ENCODE measurements around the gene PROM1. TPM values are rescaled to one million over a fixed set of nuclear protein-coding genes. Genes with fewer than 3 reads are reported as not detected.

Gene PROM1
- polyA plus RNA-seq, 2 of the 4 experiments (the other 2 are of a cell fraction), result 0.03 to 0.14 TPM

GRCh38 chr4:15945516-15945915 is 138.3 kb downstream of the PROM1 start:
- Histone ChIP-seq H3K4me2 (no peak overlapping the region), H3K4me1 (no peaks in the 10 kb centered on the region), H3K27ac (no peak overlapping the region), H3K9me3 (no peaks in the 10 kb centered on the region), H3K4me3 (no peak overlapping the region)
- TF ChIP-seq POLR2A (IDR thresholded peaks at IDR 0.05; ENCODE audit: low read length), result no peak
- no peak for TF ChIP-seq KDM1A (IDR thresholded peaks at IDR 0.05; ENCODE audit: low read depth)
- TF ChIP-seq MAFK (IDR thresholded peaks at IDR 0.05; ENCODE audit: partially characterized antibody), result no peak
- TF ChIP-seq FOSL2 (IDR thresholded peaks at IDR 0.05), result no peak
- no peak for TF ChIP-seq FOSL2 (CRISPR knock-in tag; IDR thresholded peaks at IDR 0.05)
- no peak for TF ChIP-seq BCL3 (IDR thresholded peaks at IDR 0.05)
- WGBS (ENCODE audit: missing lambda C conversion rate), result 70% methylated on average over 1 of the region's 1 CpG
- DNase-seq (ENCODE audit: low read depth in 1 of 2, low spot score in 1 of 2) (no peak), ATAC-seq (no peak), FAIRE-seq (no peak)
- ChIA-PET POLR2A (no interaction called here), CTCF (interaction anchor here (1.8 to 3.0 kb wide), 2 partner anchors 11 to 66 kb away, joined by 4 to 14 read pairs; no protein-coding TSS in a partner anchor)

- ATAC-seq, result no peak
- no peaks in the 10 kb centered on the region for H3K9me3 ChIP-seq
- 59% methylated on average over 2 of the region's 2 CpGs for WGBS (ENCODE audit: missing lambda C conversion rate)
- no peak overlapping the region for H3K4me3 ChIP-seq
- no peak for TF ChIP-seq GATA3 (IDR thresholded peaks at IDR 0.05; ENCODE audit: borderline replicate concordance)
- no peak for TF ChIP-seq BCL3 (IDR thresholded peaks at IDR 0.05)
- no peak for TF ChIP-seq USF2 (IDR thresholded peaks at IDR 0.05)
- no peak for TF ChIP-seq HOXB5 (CRISPR knock-in tag; IDR thresholded peaks at IDR 0.05)
- TF ChIP-seq FOXS1 (CRISPR knock-in tag; IDR thresholded peaks at IDR 0.05), result no peak
- TF ChIP-seq SMC3 (IDR thresholded peaks at IDR 0.05), result no peak
- TF ChIP-seq BHLHE40 (IDR thresholded peaks at IDR 0.05; ENCODE audit: low read depth, low read length), result no peak
- no peak for TF ChIP-seq ATOH8 (CRISPR knock-in tag; IDR thresholded peaks at IDR 0.05; ENCODE audit: low read depth)
- no peak for TF ChIP-seq KDM1A (IDR thresholded peaks at IDR 0.05; ENCODE audit: low read depth)
- no peak for TF ChIP-seq POLR2AphosphoS2 (conservative IDR thresholded peaks at IDR 0.05; ENCODE audit: low read length)
- TF ChIP-seq SREBF2 (IDR thresholded peaks at IDR 0.05), result no peak
- no peak for TF ChIP-seq JUNB (IDR thresholded peaks at IDR 0.05)
- no peak for TF ChIP-seq REST (IDR thresholded peaks at IDR 0.05)
- no peak for TF ChIP-seq RARB (CRISPR knock-in tag; IDR thresholded peaks at IDR 0.05)
- no peak for TF ChIP-seq HOXA7 (CRISPR knock-in tag; IDR thresholded peaks at IDR 0.05)
- TF ChIP-seq ESRRA (IDR thresholded peaks at IDR 0.05; ENCODE audit: borderline replicate concordance, low read length), result no peak
- no peak for TF ChIP-seq NPAS2 (CRISPR knock-in tag; IDR thresholded peaks at IDR 0.05; ENCODE audit: borderline replicate concordance)
- no peak for TF ChIP-seq HOXB13 (CRISPR knock-in tag; IDR thresholded peaks at IDR 0.05; ENCODE audit: low read depth)
- no peak for TF ChIP-seq CEBPB (IDR thresholded peaks at IDR 0.05)
- POLR2A ChIA-PET, result no interaction called here
- no peak for DNase-seq (ENCODE audit: low read depth in 1 of 2, low spot score in 1 of 2)
- H3K27ac ChIP-seq, result no peak overlapping the region
- H3K4me2 ChIP-seq, result no peak overlapping the region
- no peak for FAIRE-seq
- CTCF ChIA-PET, result interaction anchor here (1.7 to 3.0 kb wide), 3 partner anchors 11 to 65 kb away, joined by 4 to 14 read pairs (median 8); no protein-coding TSS in a partner anchor
- no peaks in the 10 kb centered on the region for H3K4me1 ChIP-seq
Measured at GRCh38 chr4:15944895-15945294, 138.9 kb downstream of the PROM1 start.
